HG03457 (cell line): ENCODE data around the gene NUTM2E.
"Not testable (repeated sequence)": the region's sequence is repeated elsewhere in the genome, so short reads cannot be mapped to it uniquely, and the experiment has no call there.

ENCODE experiments used
- ATAC-seq: cut with Tn5 transposase; IDR thresholded peaks from one replicate; pipeline ENCODE4 v1.9.1; 2021; ENCODE audit warnings: moderate number of reproducible peaks; ENCODE audit not compliant: unreplicated experiment

Gene NUTM2E

GRCh38 chr10:79862803-79863202 lies 36.3 kb downstream of the NUTM2E start:
- ATAC-seq, result not testable (repeated sequence)

- ATAC-seq, result not testable (repeated sequence)
Observed at GRCh38 chr10:79866903-79867551, 40.5 kb downstream of the NUTM2E start.

- ATAC-seq, result not testable (repeated sequence)
Observed at GRCh38 chr10:79868023-79868422, 41.5 kb downstream of the NUTM2E start.

- not testable (repeated sequence) for ATAC-seq
Observed at GRCh38 chr10:79869439-79870097, 43.0 kb downstream of the NUTM2E start.

GRCh38 chr10:79871729-79872128 lies 45.2 kb downstream of the NUTM2E start:
- not testable (repeated sequence) for ATAC-seq
